Activated CD4-positive, alpha-beta T cell treated with anti-CD3 and anti-CD28 coated beads, Interleukin-2, amount 50 U/mL, for 1 hour (primary cell): ENCODE data around the gene EIF1AX.

ENCODE experiments used
- DNase-seq: peaks from one replicate; pipeline ENCODE4 v3.0.0-alpha.2; 2020

The EIF1AX gene

DNA sequence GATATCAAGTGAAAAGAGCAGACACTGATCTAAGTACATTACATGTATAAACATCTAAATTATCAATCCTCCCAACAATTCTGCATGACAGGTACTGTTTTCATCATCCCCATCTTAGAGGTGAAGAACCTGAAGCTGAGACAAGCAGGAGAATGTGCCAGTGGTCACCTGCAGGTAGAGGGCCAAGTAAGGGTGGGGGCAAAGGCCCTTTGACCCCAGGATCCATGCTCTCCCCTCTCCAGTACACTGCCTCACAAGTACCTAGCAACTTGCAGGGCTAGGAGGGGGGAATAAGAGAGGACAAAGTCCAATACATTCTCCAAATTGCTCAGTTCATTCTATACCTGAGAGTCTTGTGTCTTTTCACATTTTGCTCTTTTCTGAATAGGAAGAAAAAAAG lies 16.7 kb downstream of the EIF1AX start:
- no peak for DNase-seq

DNA sequence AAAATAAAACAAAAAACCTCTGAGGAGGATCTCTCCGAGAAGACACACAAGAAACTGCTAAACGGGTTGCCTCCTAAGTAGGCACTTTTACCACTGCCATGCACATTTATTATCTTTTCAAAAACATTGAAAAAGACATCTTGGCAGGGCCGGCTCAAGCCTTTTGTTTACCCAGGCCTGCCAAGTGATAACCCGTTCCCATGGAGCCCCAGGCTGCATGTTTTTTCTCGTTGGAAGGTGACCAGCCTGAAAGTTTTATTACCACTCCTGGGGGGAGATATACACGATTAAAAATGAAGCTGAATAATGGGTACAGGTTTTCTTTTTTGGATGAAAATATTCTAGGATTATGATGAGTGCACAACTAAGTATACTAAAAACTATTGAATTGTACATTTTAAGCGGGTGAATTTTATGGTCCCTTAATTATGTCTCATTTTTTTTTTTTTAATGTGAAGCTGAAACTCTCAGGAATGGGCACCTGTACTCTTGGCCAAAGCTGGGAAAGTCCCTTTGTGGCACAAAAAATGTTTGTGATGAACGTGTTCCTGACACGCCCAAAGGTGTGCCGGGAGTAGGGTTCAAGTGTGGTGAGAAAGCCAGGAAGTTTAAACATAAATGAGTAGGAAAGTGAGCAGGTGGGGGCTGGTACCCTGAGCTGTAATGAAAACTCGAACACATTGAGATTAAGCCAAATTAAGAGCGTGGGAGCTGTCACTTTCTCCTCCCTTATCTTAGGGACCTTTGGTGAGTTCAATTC lies 23.4 kb downstream of the EIF1AX start:
- DNase-seq = no peak

DNA sequence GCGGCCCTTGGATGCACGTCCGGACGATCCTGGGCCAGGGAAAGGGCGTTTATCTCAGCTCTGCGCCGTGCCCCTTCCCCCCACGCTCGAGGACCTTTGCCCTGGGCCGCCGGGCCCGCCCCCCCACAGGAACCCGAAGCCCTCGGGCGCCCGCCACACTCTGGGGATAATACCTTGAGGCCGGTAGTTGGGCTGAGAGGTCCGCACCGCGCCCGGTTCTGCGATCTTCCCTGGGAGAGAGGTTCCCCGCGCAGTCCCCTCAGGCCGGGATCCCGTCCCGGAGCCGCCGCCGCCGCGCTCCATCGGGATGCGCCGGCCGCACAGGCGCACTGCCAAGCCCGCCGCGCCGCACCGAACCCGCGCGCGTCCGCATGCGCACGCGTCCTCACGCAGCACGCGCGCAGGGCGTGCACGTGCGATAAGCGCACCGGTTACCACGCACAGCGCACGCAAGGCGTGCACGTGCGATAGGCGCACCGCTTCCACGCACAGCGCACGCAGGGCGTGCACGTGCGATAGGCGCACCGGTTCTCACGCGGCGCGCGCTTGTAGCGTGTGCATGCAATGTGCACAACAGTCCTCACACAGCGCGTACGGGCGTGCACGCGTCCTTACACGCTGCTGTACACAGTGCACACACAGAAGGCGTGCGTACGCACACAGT lies 24.9 kb downstream of the EIF1AX start, which contains the start of gene MAP7D2:
Gene MAP7D2 (minus strand): TSS at position 331 of the 664 bp plus-strand sequence. CDS start 28 bp downstream, at position 303.
- DNase-seq = no peak

- DNase-seq = no peak
These were observed 25.5 kb downstream of the EIF1AX start for GRCh38 chrX:20116087-20116576.

DNA sequence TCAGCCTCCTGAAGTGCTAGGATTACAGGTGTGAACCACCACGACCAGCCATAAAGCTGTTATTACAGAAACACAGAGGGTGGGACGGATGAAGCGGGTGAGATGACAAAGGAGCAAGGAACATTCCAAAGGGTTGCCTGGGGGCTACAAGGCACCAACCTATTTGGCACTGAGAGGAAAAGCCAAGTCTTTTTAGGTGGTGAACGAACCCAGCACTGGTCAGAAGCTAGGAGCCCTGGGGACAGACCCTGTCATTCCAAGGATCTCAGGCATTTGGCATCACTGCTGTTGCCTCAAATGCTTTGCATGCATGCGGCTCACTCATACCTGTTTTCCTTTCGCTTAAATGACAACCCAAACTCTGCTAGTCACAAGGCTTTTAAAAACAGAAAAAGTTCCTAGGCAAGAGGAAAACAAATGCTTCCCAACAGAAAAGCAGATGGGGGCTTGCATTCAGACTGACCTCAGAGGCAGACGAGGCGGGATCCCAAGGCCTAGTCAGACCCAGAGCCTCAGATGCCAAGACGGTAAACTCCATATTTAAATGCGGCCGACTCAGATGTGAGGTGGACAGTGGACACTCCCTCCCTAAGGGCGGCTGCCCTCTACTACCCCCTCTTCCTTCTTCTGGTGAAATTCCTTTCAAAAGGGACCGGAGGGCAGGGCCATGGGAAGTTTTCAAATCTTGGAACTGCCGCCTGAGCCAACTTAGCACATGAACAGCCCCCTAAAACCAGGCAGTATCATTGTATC lies 29.4 kb downstream of the EIF1AX start:
- DNase-seq = no peak

DNA sequence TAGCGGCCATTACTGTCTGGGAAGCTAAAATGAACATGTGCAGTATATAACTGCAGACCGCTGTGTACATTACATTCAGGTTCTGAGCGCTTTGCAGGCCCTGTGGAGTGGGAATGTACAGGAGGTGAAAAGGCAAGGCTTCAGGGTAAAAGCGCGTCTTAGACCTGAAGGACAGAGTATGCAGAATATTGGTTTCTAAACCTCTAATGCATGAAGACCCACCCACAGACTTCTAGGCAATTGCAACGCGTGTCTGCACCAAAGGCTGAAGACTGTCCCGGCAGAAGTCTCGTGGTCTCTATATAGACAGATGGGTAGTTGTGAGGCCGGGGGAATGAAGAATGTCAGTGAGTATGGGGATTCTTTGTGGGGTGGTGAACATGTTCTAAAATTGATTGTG lies 30.4 kb downstream of the EIF1AX start:
- no peak for DNase-seq

- no peak for DNase-seq
These were observed 39.6 kb downstream of the EIF1AX start for GRCh38 chrX:20101934-20102581.

GRCh38 chrX:20091499-20091898 lies 50.1 kb downstream of the EIF1AX start:
- DNase-seq = no peak

GRCh38 chrX:20089845-20090244 lies 51.8 kb downstream of the EIF1AX start:
- no peak for DNase-seq

GRCh38 chrX:20080277-20080676 lies 61.4 kb downstream of the EIF1AX start:
- no peak for DNase-seq
